HG02798 (cell line): ENCODE results near the gene CUX1.
A peak's percentile ranks its signal among the peaks of the same experiment; 100 is the strongest.
"Not testable (repeated sequence)": the region's sequence is repeated elsewhere in the genome, so short reads cannot be mapped to it uniquely, and the experiment has no call there.

Experiments used
- ATAC-seq: cut with Tn5 transposase; IDR thresholded peaks from one replicate; pipeline ENCODE4 v1.9.1; 2021; ENCODE audit warnings: mild to moderate bottlenecking; ENCODE audit not compliant: unreplicated experiment, poor library complexity

The CUX1 gene

DNA sequence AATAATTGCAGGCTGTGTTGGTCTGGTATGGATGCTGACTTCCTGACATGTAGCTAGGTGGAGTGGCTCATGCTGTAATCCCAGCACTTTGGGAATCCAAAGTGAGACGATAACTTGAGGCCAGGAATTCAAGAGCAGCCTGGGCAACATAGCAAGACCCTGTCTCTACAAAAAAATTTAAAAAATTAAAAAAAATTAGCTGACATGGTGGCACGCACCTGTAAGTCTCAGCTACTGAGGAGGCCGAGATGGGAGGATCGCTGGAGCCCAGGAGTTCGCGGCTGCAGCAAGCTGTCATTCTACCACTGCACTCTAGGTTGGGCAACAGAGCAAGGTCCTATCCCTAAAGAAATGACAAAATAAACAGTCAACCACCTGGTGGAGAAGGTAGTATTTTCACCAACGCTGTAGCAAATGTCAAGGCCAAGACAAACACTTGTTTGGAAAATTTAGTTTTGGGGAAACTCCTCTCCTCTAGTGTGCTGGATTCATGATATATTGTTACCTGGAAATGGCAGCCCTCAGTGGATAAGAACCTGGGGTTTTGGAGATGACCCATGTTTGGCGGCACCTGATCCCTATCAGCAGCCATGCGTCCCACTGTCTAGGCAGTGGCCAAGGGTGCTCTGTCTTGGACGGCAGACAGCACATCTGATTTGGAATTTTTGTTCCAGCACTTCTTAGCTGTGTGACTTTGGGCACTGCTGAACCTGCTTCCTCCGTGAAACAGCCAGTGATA is 29.5 kb downstream of the CUX1 start:
- ATAC-seq: no peak

- ATAC-seq: no peak
These were observed 31.0 kb downstream of the CUX1 start for GRCh38 chr7:101848208-101848951.

GRCh38 chr7:101849314-101849713 is 31.9 kb downstream of the CUX1 start:
- ATAC-seq: not testable (repeated sequence)

DNA sequence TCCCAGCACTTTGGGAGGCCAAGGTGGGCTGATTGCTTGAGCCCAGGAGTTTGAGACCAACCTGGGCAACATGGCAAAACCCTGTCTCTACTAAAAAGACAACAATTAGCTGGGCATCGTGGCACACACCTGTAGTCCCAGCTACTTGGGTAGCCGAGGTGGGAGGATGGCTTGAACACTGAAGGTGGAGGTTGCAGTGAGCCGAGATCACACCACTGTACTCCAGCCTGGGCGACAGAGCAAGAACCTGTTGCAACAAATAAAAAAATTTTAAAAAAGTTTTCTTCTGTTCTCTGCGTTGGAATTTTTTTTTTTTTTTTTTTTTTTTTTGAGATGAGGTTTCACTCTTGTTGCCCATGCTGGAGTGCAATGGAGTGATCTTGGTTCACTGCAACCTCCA is 34.9 kb downstream of the CUX1 start:
- ATAC-seq: not testable (repeated sequence)

DNA sequence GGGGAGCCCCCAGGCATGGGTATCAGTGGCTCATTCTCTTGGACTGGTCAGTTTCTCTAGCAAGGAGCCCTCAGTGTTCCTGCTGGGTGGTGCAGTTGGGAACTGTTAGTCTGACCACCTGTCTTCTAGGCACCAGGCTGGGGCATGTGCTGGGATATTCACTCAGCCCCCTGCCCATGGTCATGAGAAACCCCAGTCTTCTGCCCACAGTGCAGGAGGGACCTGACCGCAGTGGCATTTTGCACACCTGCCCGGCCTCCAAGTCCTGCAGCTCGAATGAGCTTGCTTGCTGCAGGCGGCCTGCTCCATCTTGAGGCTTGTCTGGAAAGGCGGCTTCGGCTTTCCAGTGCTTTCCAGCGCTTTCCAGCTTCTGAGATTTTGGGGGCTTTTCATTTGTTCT is 36.3 kb downstream of the CUX1 start:
- no peak for ATAC-seq

DNA sequence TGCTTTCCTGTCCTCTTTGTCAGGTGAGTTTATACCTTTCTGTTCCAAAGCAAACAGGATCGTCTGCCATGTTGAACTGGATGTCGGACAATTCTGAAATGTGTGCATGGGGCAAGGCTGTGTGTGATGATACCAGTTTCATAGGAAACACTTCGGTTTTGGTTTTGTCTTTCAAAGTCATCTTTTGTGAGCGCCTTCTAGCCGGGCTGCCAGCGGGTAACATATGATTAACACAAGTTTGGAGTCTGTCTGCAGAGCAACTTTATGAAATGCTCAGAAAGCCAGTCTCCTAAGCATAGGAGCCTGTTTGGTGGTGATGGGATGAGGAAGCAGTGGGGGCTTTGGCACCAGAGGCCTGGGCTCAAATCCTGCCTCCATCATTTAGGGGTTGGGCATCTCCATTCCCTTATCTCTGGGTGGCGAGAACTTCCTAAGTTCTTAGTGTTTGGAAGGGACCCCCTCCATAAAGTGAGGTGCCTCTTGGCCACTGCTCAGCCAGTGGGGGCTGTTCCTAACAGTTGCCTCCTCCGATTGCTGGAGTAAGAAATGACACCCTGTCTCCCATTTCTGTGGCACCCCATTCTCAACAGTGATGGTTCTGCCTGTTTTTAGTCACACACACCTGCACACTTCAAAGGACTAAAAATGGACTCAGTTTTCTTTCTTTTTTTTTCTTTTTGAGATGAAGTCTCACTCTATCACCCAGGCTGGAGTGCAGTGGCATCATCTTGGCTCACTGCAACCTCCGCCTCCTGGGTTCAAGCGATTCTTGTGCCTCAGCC is 36.8 kb downstream of the CUX1 start:
- no peak for ATAC-seq

GRCh38 chr7:101856473-101857357 is 39.3 kb downstream of the CUX1 start:
- peak; percentile 97 for ATAC-seq

GRCh38 chr7:101857358-101857811 is 40.0 kb downstream of the CUX1 start:
- peak; percentile 17 for ATAC-seq

GRCh38 chr7:101858437-101859385 is 41.3 kb downstream of the CUX1 start:
- no peak for ATAC-seq

DNA sequence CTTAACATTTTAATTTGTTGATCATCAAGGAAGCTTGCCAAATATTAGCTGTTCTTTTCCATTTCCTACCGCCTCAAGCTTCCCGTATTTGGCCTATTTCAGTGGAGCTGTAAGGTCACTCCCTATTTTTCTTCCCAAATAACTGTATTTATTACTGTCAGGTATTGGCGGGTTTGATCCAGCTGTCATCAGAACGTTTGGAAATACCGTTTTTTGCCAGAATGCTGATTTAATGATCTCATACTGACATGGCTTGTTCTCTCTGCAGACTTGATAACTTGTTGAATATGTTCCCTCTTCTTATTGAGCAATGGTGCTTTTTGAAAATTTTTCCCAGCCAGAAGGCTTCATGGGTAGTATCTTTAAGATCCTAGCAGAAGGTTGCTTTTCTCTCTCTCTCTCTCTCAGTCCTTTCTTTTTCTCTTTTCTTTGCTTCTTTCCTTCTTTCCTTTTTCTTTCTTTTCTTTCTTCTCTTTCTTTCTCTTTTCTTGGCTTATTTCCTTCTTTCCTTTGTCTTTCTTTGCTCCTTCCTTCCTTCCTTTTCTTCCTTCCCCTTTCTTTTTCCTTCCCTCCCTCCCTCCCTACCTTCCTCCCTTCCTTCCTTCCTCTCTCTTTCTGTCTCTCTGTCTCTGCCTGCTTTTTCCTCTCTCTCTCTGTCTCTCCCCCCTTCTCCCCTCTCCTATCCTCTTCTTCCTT is 42.1 kb downstream of the CUX1 start:
- no peak for ATAC-seq

GRCh38 chr7:101860316-101861217 is 43.1 kb downstream of the CUX1 start:
- ATAC-seq: no peak

GRCh38 chr7:101861218-101861775 is 43.9 kb downstream of the CUX1 start:
- ATAC-seq: no peak

DNA sequence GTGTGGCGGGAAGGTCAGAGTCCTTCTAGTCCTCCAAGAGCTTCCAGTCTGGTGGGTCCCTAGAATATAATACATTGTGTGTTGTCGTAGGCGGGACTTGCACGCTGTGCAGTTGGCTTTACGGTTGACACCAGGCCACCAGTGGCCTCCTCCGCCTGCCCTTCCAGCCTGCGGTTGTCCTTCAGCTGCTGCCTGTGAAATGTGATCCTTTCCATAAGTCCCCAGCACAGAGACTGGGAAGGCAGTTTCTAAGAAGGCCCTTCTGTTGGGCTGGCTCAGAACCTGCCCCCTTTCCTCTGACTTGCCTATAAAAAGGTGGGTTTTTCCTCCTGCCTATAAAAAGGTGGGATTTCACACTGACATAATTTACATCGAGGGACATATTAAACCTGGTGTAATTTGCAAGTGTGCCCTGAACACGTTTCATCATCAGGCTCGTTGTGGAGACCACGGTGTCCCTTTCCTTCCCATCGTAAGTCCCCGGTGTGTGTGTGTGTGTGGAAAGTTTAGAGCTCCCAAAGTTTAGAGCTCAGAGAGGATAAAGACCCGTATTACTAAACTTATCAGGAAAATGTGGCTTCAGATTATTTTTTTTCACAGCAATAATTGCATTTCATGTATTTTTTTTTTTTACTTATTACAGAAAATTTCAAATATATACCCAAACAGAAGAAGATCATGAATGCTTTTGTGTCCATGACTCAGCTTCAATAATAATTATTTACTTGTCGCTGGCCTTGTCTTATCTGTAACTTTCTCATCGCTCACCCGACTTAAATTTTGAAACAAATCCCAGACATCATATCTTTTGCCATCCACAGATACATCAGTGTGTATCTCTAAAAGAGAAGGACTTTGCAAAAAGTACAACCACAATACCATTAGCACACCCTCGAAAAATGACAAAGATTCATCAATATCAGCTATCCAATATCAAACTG is 45.1 kb downstream of the CUX1 start:
- no peak for ATAC-seq

DNA sequence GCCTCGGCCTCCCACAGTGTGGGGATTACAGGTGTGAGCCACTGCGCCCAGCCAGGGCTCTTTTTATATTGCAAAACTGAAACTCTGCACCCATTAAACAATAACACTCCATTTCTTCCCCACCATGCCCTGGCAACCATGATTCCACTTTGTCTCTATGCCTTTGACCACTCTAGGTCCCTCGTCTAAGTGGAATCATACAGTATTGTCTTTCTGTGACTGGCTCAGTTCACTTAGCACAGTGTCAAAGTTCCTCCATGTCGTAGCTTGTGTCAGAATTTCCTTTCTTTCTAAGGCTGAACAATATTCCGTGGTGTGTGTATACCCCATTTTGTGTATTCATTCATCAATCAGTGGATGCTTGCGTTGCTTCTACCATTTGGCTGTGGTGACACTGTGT is 46.2 kb downstream of the CUX1 start:
- ATAC-seq: no peak

DNA sequence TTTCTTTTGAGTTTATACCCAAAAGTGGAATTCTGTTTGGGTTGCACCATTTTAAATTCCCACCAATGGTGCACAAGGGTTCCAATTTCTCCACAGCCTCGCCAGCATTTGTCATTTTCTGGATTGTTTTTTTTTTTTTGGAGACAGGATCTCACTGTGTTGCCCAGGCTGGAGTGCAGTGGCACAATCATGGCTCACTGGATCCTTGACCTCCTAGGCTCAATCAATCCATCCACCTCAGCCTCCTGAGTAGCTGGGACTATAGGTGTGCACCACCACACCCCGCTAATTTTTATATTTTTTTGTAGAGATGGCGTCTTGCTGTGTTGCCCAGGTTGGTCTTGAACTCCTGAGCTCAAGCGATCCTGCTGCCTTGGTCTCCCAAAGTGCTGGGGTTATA is 46.6 kb downstream of the CUX1 start:
- no peak for ATAC-seq

GRCh38 chr7:101865031-101865430 is 47.6 kb downstream of the CUX1 start:
- no peak for ATAC-seq
